K562 (cell line): ENCODE results near the gene REEP6. TPM values are rescaled to one million over a fixed set of nuclear protein-coding genes. Genes with fewer than 3 reads are reported as not detected.
A peak's percentile ranks its signal among the peaks of the same experiment; 100 is the strongest.

Source experiments
- ATF1 ChIP-seq, 2 experiments: fragments of 450-650 bp in 1 of 2; IDR thresholded peaks; 2 replicates each; pipeline ENCODE4 v1.6.1; 2016; ENCODE audit warnings: missing compliant biosample characterization in 1 of 2, missing genetic modification characterization in 1 of 2
- CXXC5 ChIP-seq: fragments of 250-450 bp; sonication (Bioruptor Pico); IDR thresholded peaks from 2 replicates; pipeline ENCODE4 v1.8.0; 2022; ENCODE audit warnings: inconsistent platforms, mild to moderate bottlenecking, moderate library complexity
- DACH1 ChIP-seq: fragments of 450-650 bp; IDR thresholded peaks from 2 replicates; pipeline ENCODE4 v1.6.1; 2018; ENCODE audit not compliant: partially characterized antibody
- EGR1 ChIP-seq: fragments of 450-650 bp; conservative IDR thresholded peaks from 2 replicates; pipeline ENCODE4 v1.6.1; 2017; ENCODE audit warnings: mild to moderate bottlenecking
- FUS ChIP-seq: fragments of 200-400 bp; formaldehyde crosslinking; optimal IDR thresholded peaks from 2 replicates; pipeline ENCODE3; 2017; ENCODE audit warnings: low read depth, low read length
- HDAC2 ChIP-seq: fragments of 450-650 bp; IDR thresholded peaks from 2 replicates; pipeline ENCODE4 v1.6.1; 2016; ENCODE audit warnings: mild to moderate bottlenecking
- HDGF ChIP-seq: fragments of 450-650 bp; IDR thresholded peaks from 2 replicates; pipeline ENCODE4 v1.6.1; 2016
- KDM1A ChIP-seq, 2 experiments: fragments of 450-650 bp; IDR thresholded peaks; 2 replicates each; pipeline ENCODE4 v1.6.1; 2016; ENCODE audit warnings: mild to moderate bottlenecking in 2 of 2
- MAZ ChIP-seq, 2 experiments: fragments of 450-650 bp in 1 of 2; sonication (generic) in 1 of 2; formaldehyde crosslinking; IDR thresholded peaks in 1 of 2; conservative IDR thresholded peaks in 1 of 2; 2 replicates each; pipeline versions ENCODE4 v1.4.0 to v1.5.0; 2020; ENCODE audit warnings: mild to moderate bottlenecking in 1 of 2, missing genetic modification reagents in 1 of 2
- NR4A1 ChIP-seq, 2 experiments: fragments of 250-450 bp in 1 of 2; fragments of 450-650 bp in 1 of 2; sonication (Bioruptor Pico) in 1 of 2; IDR thresholded peaks; 2 replicates each; pipeline versions ENCODE4 v1.4.0 to v1.6.1; 2016 to 2020; ENCODE audit warnings: mild to moderate bottlenecking in 2 of 2, missing compliant biosample characterization in 1 of 2, missing genetic modification characterization in 1 of 2, moderate library complexity in 1 of 2
- RAD21 ChIP-seq, 2 experiments: fragments of 250-450 bp in 1 of 2; fragments of 450-650 bp in 1 of 2; sonication (Bioruptor Pico) in 1 of 2; formaldehyde crosslinking in 1 of 2; IDR thresholded peaks in 1 of 2; conservative IDR thresholded peaks in 1 of 2; 2 replicates each; pipeline versions ENCODE4 v1.4.0 to v1.8.0; 2020 to 2022; ENCODE audit warnings: mild to moderate bottlenecking in 2 of 2, moderate library complexity in 1 of 2
- TCF3 ChIP-seq: sonication (generic); formaldehyde crosslinking; IDR thresholded peaks from 2 replicates; pipeline ENCODE4 v1.4.0; 2020; ENCODE audit warnings: mild to moderate bottlenecking, missing genetic modification reagents
- ZNF766 ChIP-seq: fragments of 200-800 bp; sonication (Bioruptor generic); conservative IDR thresholded peaks from 2 replicates; pipeline ENCODE4 v1.6.1; 2016; ENCODE audit warnings: missing genetic modification characterization, missing compliant biosample characterization
- polyA plus RNA-seq, 8 experiments: library from polyadenylated mRNA; depleted of rRNA in 4 of 8; stranded (reverse) in 5 of 8; unstranded in 3 of 8; fragments of >200 nt; fragmentation: Nextera tagmentation in 2 of 8; fragmentation: Illumina TruSeq in 1 of 8; extraction: Ambion mirVana in 2 of 8; extraction: Trizol in 1 of 8; gene quantifications; 2 replicates each; pipeline versions ENCODE4 v1.2.1 to v1.2.3, GENCODE V29; 2011 to 2014; ENCODE audit warnings: inconsistent platforms in 1 of 8, missing spikeins in 1 of 8
- total RNA-seq, 7 experiments: library from RNA; depleted of rRNA in 6 of 7; stranded (reverse); fragments of >200 nt in 6 of 7; fragmentation: Illumina TruSeq in 2 of 7; extraction: Trizol in 2 of 7; gene quantifications; 2 replicates each; pipeline versions ENCODE4 v1.2.1 to v1.2.3, GENCODE V29; 2011 to 2021; ENCODE audit warnings: low replicate concordance in 1 of 7
- TF ChIP-seq, protein P1 (sequence below): fragments of 200-800 bp; sonication (Bioruptor generic); IDR thresholded peaks from 2 replicates; pipeline ENCODE4 v1.6.1; 2017; ENCODE audit warnings: missing genetic modification characterization, missing compliant biosample characterization
- TF ChIP-seq, protein P2 (sequence below), 2 experiments: fragments of 450-650 bp; formaldehyde crosslinking in 1 of 2; IDR thresholded peaks; 2 replicates each; pipeline versions ENCODE4 v1.4.0 to v1.6.1; 2014 to 2020; ENCODE audit warnings: mild to moderate bottlenecking in 2 of 2, borderline replicate concordance in 1 of 2, low read depth in 1 of 2
- TF ChIP-seq, protein P3 (sequence below), 2 experiments: fragments of 250-450 bp in 1 of 2; fragments of 450-650 bp in 1 of 2; sonication (Bioruptor Pico) in 1 of 2; IDR thresholded peaks; 2 replicates each; pipeline versions ENCODE4 v1.6.1 to v1.8.0; 2016 to 2021; ENCODE audit warnings: mild to moderate bottlenecking in 2 of 2, moderate library complexity in 2 of 2, missing compliant biosample characterization in 1 of 2, missing genetic modification characterization in 1 of 2

The REEP6 gene
- total and polyA plus RNA-seq, 9 of the 15 experiments (the other 6 are each of a cell fraction or from before 2014, with no cell fraction given) = 1.2 to 64.2 (median 12.7) TPM

DNA sequence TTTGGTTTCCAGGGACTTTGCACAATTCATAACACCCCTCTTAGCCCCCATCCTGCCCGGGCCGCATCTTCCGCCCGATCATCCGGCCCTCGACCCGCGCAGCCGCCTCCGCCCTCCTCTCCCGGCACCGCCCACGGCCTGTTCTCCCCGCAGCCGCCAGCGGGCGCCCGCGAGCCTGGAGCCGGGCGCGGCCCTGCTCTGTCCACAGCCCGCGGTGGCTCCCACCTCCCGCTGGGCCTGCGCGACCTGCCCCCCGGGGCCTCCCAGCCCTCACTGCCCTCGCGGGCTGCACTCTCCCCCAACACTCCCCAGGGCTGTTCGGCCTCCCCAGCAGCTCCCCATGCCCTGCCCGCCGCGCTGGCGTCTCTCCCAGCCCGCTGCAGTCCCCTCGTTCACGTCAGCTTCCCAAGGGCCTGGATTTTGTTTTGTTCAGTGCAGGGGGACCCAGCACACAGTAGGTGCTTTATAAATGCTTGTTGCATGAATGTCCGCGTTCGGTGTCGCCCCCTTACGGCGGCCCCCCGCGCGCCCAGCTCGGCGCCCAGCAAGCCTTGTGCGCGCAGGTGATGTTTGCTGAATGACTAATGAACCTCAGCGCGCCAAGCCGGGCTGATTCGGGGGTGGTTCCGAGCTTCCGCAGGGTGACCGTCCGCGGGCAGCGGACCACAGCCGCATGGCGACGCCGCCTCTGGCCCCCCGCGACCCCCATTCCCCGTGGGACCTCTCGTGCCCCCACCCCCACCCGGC lies 45.6 kb upstream of the REEP6 start (continued):
- TF ChIP-seq TCF3 (0 out of 2 replicates have a peak, but pooled peaks have one; percentile 15), MAZ (CRISPR knock-in tag; conservative IDR thresholded peaks at IDR 0.05 in 1 of 2, IDR thresholded peaks at IDR 0.05 in 1 of 2) (peak; percentile 70 to 84), RAD21 (CRISPR knock-in tag; conservative IDR thresholded peaks at IDR 0.05 in 1 of 2, IDR thresholded peaks at IDR 0.05 in 1 of 2) (peak; percentile 61), ATF1 (CRISPR knock-in tag; IDR thresholded peaks at IDR 0.05) (no peak), ATF1 (tag; IDR thresholded peaks at IDR 0.05) (peak; percentile 69), KDM1A (IDR thresholded peaks at IDR 0.05) (peak; percentile 72 to 80; a peak in 3 of 4 replicates), FUS (peak; percentile 88), HDAC2 (peak; percentile 54; the same call in 1 of the 2 replicates), DACH1 (peak; percentile 11), EGR1 (peak; percentile 95), HDGF (no peak), CXXC5 (CRISPR knock-in tag) (peak; percentile 75), ZNF766 (no peak), NR4A1 (CRISPR knock-in tag; IDR thresholded peaks at IDR 0.05) (no peak), NR4A1 (tag; IDR thresholded peaks at IDR 0.05) (0 out of 2 replicates have a peak, but pooled peaks have one; percentile 54)
- TF ChIP-seq, protein P1, sequence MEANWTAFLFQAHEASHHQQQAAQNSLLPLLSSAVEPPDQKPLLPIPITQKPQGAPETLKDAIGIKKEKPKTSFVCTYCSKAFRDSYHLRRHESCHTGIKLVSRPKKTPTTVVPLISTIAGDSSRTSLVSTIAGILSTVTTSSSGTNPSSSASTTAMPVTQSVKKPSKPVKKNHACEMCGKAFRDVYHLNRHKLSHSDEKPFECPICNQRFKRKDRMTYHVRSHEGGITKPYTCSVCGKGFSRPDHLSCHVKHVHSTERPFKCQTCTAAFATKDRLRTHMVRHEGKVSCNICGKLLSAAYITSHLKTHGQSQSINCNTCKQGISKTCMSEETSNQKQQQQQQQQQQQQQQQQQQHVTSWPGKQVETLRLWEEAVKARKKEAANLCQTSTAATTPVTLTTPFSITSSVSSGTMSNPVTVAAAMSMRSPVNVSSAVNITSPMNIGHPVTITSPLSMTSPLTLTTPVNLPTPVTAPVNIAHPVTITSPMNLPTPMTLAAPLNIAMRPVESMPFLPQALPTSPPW (CRISPR knock-in tag) = peak; percentile 61
- TF ChIP-seq, protein P2, sequence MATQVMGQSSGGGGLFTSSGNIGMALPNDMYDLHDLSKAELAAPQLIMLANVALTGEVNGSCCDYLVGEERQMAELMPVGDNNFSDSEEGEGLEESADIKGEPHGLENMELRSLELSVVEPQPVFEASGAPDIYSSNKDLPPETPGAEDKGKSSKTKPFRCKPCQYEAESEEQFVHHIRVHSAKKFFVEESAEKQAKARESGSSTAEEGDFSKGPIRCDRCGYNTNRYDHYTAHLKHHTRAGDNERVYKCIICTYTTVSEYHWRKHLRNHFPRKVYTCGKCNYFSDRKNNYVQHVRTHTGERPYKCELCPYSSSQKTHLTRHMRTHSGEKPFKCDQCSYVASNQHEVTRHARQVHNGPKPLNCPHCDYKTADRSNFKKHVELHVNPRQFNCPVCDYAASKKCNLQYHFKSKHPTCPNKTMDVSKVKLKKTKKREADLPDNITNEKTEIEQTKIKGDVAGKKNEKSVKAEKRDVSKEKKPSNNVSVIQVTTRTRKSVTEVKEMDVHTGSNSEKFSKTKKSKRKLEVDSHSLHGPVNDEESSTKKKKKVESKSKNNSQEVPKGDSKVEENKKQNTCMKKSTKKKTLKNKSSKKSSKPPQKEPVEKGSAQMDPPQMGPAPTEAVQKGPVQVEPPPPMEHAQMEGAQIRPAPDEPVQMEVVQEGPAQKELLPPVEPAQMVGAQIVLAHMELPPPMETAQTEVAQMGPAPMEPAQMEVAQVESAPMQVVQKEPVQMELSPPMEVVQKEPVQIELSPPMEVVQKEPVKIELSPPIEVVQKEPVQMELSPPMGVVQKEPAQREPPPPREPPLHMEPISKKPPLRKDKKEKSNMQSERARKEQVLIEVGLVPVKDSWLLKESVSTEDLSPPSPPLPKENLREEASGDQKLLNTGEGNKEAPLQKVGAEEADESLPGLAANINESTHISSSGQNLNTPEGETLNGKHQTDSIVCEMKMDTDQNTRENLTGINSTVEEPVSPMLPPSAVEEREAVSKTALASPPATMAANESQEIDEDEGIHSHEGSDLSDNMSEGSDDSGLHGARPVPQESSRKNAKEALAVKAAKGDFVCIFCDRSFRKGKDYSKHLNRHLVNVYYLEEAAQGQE (IDR thresholded peaks at IDR 0.05; ENCODE audit: borderline replicate concordance) = peak; percentile 71
- TF ChIP-seq, protein P2 (CRISPR knock-in tag; IDR thresholded peaks at IDR 0.05; ENCODE audit: low read depth) = peak; percentile 82
- TF ChIP-seq, protein P3, sequence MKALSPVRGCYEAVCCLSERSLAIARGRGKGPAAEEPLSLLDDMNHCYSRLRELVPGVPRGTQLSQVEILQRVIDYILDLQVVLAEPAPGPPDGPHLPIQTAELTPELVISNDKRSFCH (CRISPR knock-in tag; IDR thresholded peaks at IDR 0.05) = no peak
- TF ChIP-seq, protein P3 (tag; IDR thresholded peaks at IDR 0.05) = peak; percentile 76
